H9 (cell line): ENCODE data around the gene CCDC57. TPM values are rescaled to one million over a fixed set of nuclear protein-coding genes. Genes with fewer than 3 reads are reported as not detected.

Source experiments
- DNase-seq: peaks from one replicate; pipeline ENCODE4 v3.0.0-alpha.2; 2017
- H2AFZ ChIP-seq: one replicate; pipeline ENCODE4 v1.6.1; 2013; ENCODE audit warnings: mild to moderate bottlenecking, low read length, control low read depth, moderate library complexity
- H2AK5ac ChIP-seq: 2 replicates; pipeline ENCODE4 v1.6.1; 2013; ENCODE audit warnings: low read length, control low read depth, mixed read lengths; ENCODE audit not compliant: insufficient read length
- H2BK120ac ChIP-seq: one replicate; pipeline ENCODE4 v1.6.1; 2013; ENCODE audit warnings: low read depth, mild to moderate bottlenecking, low read length, control low read depth, inconsistent platforms; ENCODE audit not compliant: poor library complexity, severe bottlenecking
- H2BK12ac ChIP-seq: 2 replicates; pipeline ENCODE4 v1.6.1; 2013; ENCODE audit warnings: low read length, control low read depth, mixed read lengths, low read depth; ENCODE audit not compliant: insufficient read length
- H2BK15ac ChIP-seq: 2 replicates; pipeline ENCODE4 v1.6.1; 2013; ENCODE audit warnings: low read depth, low read length, control low read depth
- H2BK20ac ChIP-seq: one replicate; pipeline ENCODE4 v1.6.1; 2013; ENCODE audit warnings: low read depth, mild to moderate bottlenecking, low read length, control low read depth, inconsistent platforms; ENCODE audit not compliant: poor library complexity, severe bottlenecking
- H2BK5ac ChIP-seq: 2 replicates; pipeline ENCODE4 v1.6.1; 2013; ENCODE audit warnings: low read length, control low read depth, mixed read lengths; ENCODE audit not compliant: insufficient read length
- H3K14ac ChIP-seq: 2 replicates; pipeline ENCODE4 v1.6.1; 2013; ENCODE audit warnings: low read length, control low read depth; ENCODE audit not compliant: insufficient read depth
- H3K18ac ChIP-seq: 2 replicates; pipeline ENCODE4 v1.6.1; 2013; ENCODE audit warnings: low read depth, mild to moderate bottlenecking, mixed read lengths, low read length, control low read depth; ENCODE audit not compliant: insufficient read length
- H3K23ac ChIP-seq: 2 replicates; pipeline ENCODE4 v1.6.1; 2013; ENCODE audit warnings: low read length, control low read depth, mixed read lengths, low read depth; ENCODE audit not compliant: insufficient read length
- H3K23me2 ChIP-seq: 2 replicates; pipeline ENCODE4 v1.6.1; 2013; ENCODE audit warnings: low read depth, mild to moderate bottlenecking, mixed read lengths, low read length, control low read depth; ENCODE audit not compliant: insufficient read length, poor library complexity, severe bottlenecking
- H3K27ac ChIP-seq: 2 replicates; pipeline ENCODE4 v1.5.1; 2013; ENCODE audit warnings: low read length, control low read depth, mixed read lengths, low read depth; ENCODE audit not compliant: insufficient read length
- H3K27me3 ChIP-seq: 2 replicates; pipeline ENCODE4 v1.6.1; 2013; ENCODE audit warnings: low read length, control low read depth, inconsistent platforms; ENCODE audit not compliant: insufficient read depth
- H3K4ac ChIP-seq: 2 replicates; pipeline ENCODE4 v1.6.1; 2013; ENCODE audit warnings: low read depth, mild to moderate bottlenecking, control low read depth, inconsistent platforms, low read length, moderate library complexity
- H3K4me1 ChIP-seq: 2 replicates; pipeline ENCODE4 v1.6.1; 2013; ENCODE audit warnings: low read length, control low read depth, inconsistent platforms; ENCODE audit not compliant: insufficient read depth
- H3K4me2 ChIP-seq: 2 replicates; pipeline ENCODE4 v1.6.1; 2013; ENCODE audit warnings: low read length, control low read depth, mixed read lengths; ENCODE audit not compliant: insufficient read length, insufficient read depth
- H3K56ac ChIP-seq: 2 replicates; pipeline ENCODE4 v1.6.1; 2013; ENCODE audit warnings: low read depth, mild to moderate bottlenecking, mixed read lengths, low read length, control low read depth; ENCODE audit not compliant: insufficient read length
- H3K79me1 ChIP-seq: 2 replicates; pipeline ENCODE4 v1.6.1; 2013; ENCODE audit warnings: low read depth, mild to moderate bottlenecking, moderate library complexity, low read length, control low read depth, inconsistent platforms; ENCODE audit not compliant: insufficient read depth, poor library complexity, severe bottlenecking
- H3K79me2 ChIP-seq: 2 replicates; pipeline ENCODE4 v1.6.1; 2013; ENCODE audit warnings: low read length, control low read depth, inconsistent platforms; ENCODE audit not compliant: insufficient read depth
- H3K9ac ChIP-seq: 2 replicates; pipeline ENCODE4 v1.6.1; 2013; ENCODE audit warnings: low read length, control low read depth, mixed read lengths; ENCODE audit not compliant: insufficient read length; ENCODE audit errors: extremely low read depth
- H3K9me3 ChIP-seq: one replicate; pipeline ENCODE4 v1.6.1; 2013; ENCODE audit warnings: low read depth, low read length, inconsistent platforms; ENCODE audit not compliant: control insufficient read depth
- H3T11ph ChIP-seq: one replicate; pipeline ENCODE4 v1.6.1; 2013; ENCODE audit warnings: mild to moderate bottlenecking, low read length, control low read depth, inconsistent platforms
- H4K20me1 ChIP-seq: one replicate; pipeline ENCODE4 v1.6.1; 2013; ENCODE audit not compliant: control insufficient read depth, insufficient read length, insufficient read depth
- H4K5ac ChIP-seq: 2 replicates; pipeline ENCODE4 v1.6.1; 2013; ENCODE audit warnings: low read depth, mild to moderate bottlenecking, mixed read lengths, low read length, control low read depth; ENCODE audit not compliant: insufficient read length
- H4K8ac ChIP-seq: replicated peaks from 2 replicates; pipeline ENCODE4 v1.6.1; 2013; ENCODE audit warnings: low read length, control low read depth, mixed read lengths, low read depth; ENCODE audit not compliant: insufficient read length
- H4K91ac ChIP-seq: 2 replicates; pipeline ENCODE4 v1.6.1; 2013; ENCODE audit warnings: low read depth, mild to moderate bottlenecking, moderate library complexity, mixed read lengths, low read length, control low read depth; ENCODE audit not compliant: insufficient read length
- H3K27ac Mint-ChIP-seq, 3 experiments: 2 replicates in 2 of 3; 3 replicates in 1 of 3; pipeline ENCODE4 v1.8.0; 2020 to 2021; ENCODE audit warnings: mixed read lengths in 3 of 3, mild to moderate bottlenecking in 1 of 3, moderate library complexity in 1 of 3
- H3K27me3 Mint-ChIP-seq: 2 replicates; pipeline ENCODE4 v1.8.0; 2021; ENCODE audit warnings: low read depth, mild to moderate bottlenecking, moderate library complexity, mixed read lengths
- H3K36me3 Mint-ChIP-seq, 3 experiments: 2 replicates in 2 of 3; 3 replicates in 1 of 3; pipeline ENCODE4 v1.8.0; 2020 to 2021; ENCODE audit warnings: low read depth in 3 of 3, mixed read lengths in 3 of 3; ENCODE audit not compliant: insufficient read depth in 1 of 3
- H3K4me1 Mint-ChIP-seq, 2 experiments: 2 replicates each; pipeline ENCODE4 v1.8.0; 2020; ENCODE audit warnings: mixed read lengths in 2 of 2
- H3K4me3 Mint-ChIP-seq, 2 experiments: 2 replicates in 1 of 2; 3 replicates in 1 of 2; pipeline ENCODE4 v1.8.0; 2020 to 2021; ENCODE audit warnings: mild to moderate bottlenecking in 2 of 2, mixed read lengths in 2 of 2, moderate library complexity in 1 of 2
- H3K9me3 Mint-ChIP-seq, 2 experiments: 2 replicates in 1 of 2; 3 replicates in 1 of 2; pipeline ENCODE4 v1.8.0; 2020; ENCODE audit warnings: mild to moderate bottlenecking in 2 of 2, mixed read lengths in 2 of 2, moderate library complexity in 1 of 2
- WGBS: extraction: QIAGEN DNeasy Blood & Tissue Kit; methylation state at CpG from one replicate; pipeline ENCODE4 v1.1.7; 2013; ENCODE audit warnings: missing lambda C conversion rate, low lambda C conversion rate, mixed read lengths; ENCODE audit not compliant: insufficient read length; ENCODE audit errors: extremely low coverage; 5-methylcytosine and 5-hydroxymethylcytosine counted together
- total RNA-seq: library from RNA; stranded (reverse); gene quantifications from 2 replicates; pipeline ENCODE4 v1.2.1, GENCODE V29; 2021
- TF ChIP-seq, protein P1 (sequence below): fragments of 200-600 bp; sonication (generic); conservative IDR thresholded peaks from 3 replicates; pipeline ENCODE4 v1.8.0; 2021; ENCODE audit warnings: antibody characterized with exemption, mild to moderate bottlenecking

CCDC57 gene
- total RNA-seq, 1 experiment from 2014 or later, result 11.0 TPM

GRCh38 chr17:82238472-82239201, 26.0 kb upstream of the CCDC57 start:
- H3K79me1 ChIP-seq, result no peaks in the 10 kb centered on the region
- Mint-ChIP-seq H3K4me3 (no peak overlapping the region; a peak in 1 of 5 replicates), H3K36me3 (peaks cover 6 to 25% (median 17%) of the 10 kb centered on the region in 3 experiments; a peak in 6 of 7 replicates), H3K4me1 (peaks cover 2 to 21% of the 10 kb centered on the region in 2 experiments), H3K27me3 (peaks cover 6% of the 10 kb centered on the region), H3K27ac (peak overlapping the region in 1 of 3 experiments; percentile 70; a peak in 3 of 7 replicates), H3K9me3 (no peaks in the 10 kb centered on the region)
- H3K9me3 ChIP-seq, result no peaks in the 10 kb centered on the region
- no peaks in the 10 kb centered on the region for H3K23me2 ChIP-seq
- H3K9ac ChIP-seq, result no peak overlapping the region
- H3K27ac ChIP-seq, result no peak overlapping the region
- no peak overlapping the region for H2BK120ac ChIP-seq
- H3K56ac ChIP-seq, result no peak overlapping the region
- no peak overlapping the region for H3K4me2 ChIP-seq
- no peaks in the 10 kb centered on the region for H4K20me1 ChIP-seq
- H3K14ac ChIP-seq, result no peak overlapping the region
- H3K23ac ChIP-seq, result no peak overlapping the region
- WGBS, result no CpG with 5 or more reads among the region's 33 CpGs
- H3K4me1 ChIP-seq, result no peaks in the 10 kb centered on the region
- no peak overlapping the region for H2AK5ac ChIP-seq
- no peak overlapping the region for H2BK15ac ChIP-seq
- no peak overlapping the region for H2BK12ac ChIP-seq
- H3T11ph ChIP-seq, result no peak overlapping the region
- H4K91ac ChIP-seq, result no peak overlapping the region
- no peak overlapping the region for H2BK5ac ChIP-seq
- no peak overlapping the region for H3K4ac ChIP-seq
- H3K27me3 ChIP-seq, result no peaks in the 10 kb centered on the region
- no peak overlapping the region for H4K5ac ChIP-seq
- no peak overlapping the region for H4K8ac ChIP-seq
- TF ChIP-seq, protein P1, sequence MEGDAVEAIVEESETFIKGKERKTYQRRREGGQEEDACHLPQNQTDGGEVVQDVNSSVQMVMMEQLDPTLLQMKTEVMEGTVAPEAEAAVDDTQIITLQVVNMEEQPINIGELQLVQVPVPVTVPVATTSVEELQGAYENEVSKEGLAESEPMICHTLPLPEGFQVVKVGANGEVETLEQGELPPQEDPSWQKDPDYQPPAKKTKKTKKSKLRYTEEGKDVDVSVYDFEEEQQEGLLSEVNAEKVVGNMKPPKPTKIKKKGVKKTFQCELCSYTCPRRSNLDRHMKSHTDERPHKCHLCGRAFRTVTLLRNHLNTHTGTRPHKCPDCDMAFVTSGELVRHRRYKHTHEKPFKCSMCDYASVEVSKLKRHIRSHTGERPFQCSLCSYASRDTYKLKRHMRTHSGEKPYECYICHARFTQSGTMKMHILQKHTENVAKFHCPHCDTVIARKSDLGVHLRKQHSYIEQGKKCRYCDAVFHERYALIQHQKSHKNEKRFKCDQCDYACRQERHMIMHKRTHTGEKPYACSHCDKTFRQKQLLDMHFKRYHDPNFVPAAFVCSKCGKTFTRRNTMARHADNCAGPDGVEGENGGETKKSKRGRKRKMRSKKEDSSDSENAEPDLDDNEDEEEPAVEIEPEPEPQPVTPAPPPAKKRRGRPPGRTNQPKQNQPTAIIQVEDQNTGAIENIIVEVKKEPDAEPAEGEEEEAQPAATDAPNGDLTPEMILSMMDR, result no peak
- no peak overlapping the region for H2AFZ ChIP-seq
- H3K79me2 ChIP-seq, result no peaks in the 10 kb centered on the region
- no peak overlapping the region for H3K18ac ChIP-seq
- no peak for DNase-seq
- no peak overlapping the region for H2BK20ac ChIP-seq
